ENCODE measurements around the gene BDKRB2.
"Not testable (repeated sequence)": the region's sequence is repeated elsewhere in the genome, so short reads cannot be mapped to it uniquely, and the experiment has no call there.

Gene BDKRB2

GRCh38 chr14:96229315-96229714, 24.7 kb downstream of the BDKRB2 start:
- no peak for DNase-seq

- no peak for DNase-seq
Measured at GRCh38 chr14:96231056-96231455, 26.4 kb downstream of the BDKRB2 start.

- DNase-seq, result no peak
Measured at GRCh38 chr14:96231526-96232130, 27.0 kb downstream of the BDKRB2 start.

GRCh38 chr14:96232506-96232905, 27.9 kb downstream of the BDKRB2 start:
- DNase-seq, result no peak

GRCh38 chr14:96233661-96234060, 29.0 kb downstream of the BDKRB2 start:
- DNase-seq, result no peak

GRCh38 chr14:96235426-96235825, 30.8 kb downstream of the BDKRB2 start:
- DNase-seq, result no peak

- DNase-seq, result no peak
Measured at GRCh38 chr14:96237641-96238040, 33.0 kb downstream of the BDKRB2 start.

GRCh38 chr14:96238676-96239265, 34.1 kb downstream of the BDKRB2 start:
- DNase-seq, result no peak

- no peak for DNase-seq
Measured at GRCh38 chr14:96239711-96240141, 35.1 kb downstream of the BDKRB2 start.

- no peak for DNase-seq
Measured at GRCh38 chr14:96240641-96241040, 36.0 kb downstream of the BDKRB2 start.

- DNase-seq, result no peak
Measured at GRCh38 chr14:96242126-96242525, 37.5 kb downstream of the BDKRB2 start.

GRCh38 chr14:96243785-96244184, 39.1 kb downstream of the BDKRB2 start:
- DNase-seq, result no peak

- DNase-seq, result not testable (repeated sequence)
Measured at GRCh38 chr14:96245074-96245473, 40.4 kb downstream of the BDKRB2 start.

GRCh38 chr14:96245710-96246538, 41.3 kb downstream of the BDKRB2 start:
- DNase-seq, result no peak

GRCh38 chr14:96246539-96246847, 41.9 kb downstream of the BDKRB2 start:
- peak; percentile 66 for DNase-seq

- DNase-seq, result no peak
Measured at GRCh38 chr14:96247031-96247430, 42.4 kb downstream of the BDKRB2 start.

GRCh38 chr14:96249029-96249428, 44.4 kb downstream of the BDKRB2 start:
- peak; percentile 89 for DNase-seq

GRCh38 chr14:96250485-96250884, 45.8 kb downstream of the BDKRB2 start:
- DNase-seq, result no peak

GRCh38 chr14:96251656-96252155, 47.1 kb downstream of the BDKRB2 start:
- no peak for DNase-seq

GRCh38 chr14:96252323-96252998, 47.8 kb downstream of the BDKRB2 start:
- no peak for DNase-seq

- DNase-seq, result no peak
Measured at GRCh38 chr14:96252999-96253539, 48.4 kb downstream of the BDKRB2 start.

- no peak for DNase-seq
Measured at GRCh38 chr14:96254687-96255086, 50.0 kb downstream of the BDKRB2 start.

Data from inflammatory macrophage treated with lipopolysaccharide for 4 hours (primary cell).